Neuronal stem cell (in vitro differentiated cells): ENCODE measurements around the gene HBQ1.

ENCODE experiments used
- DNase-seq: peaks from one replicate; pipeline ENCODE4 v3.0.0-alpha.2; 2013; ENCODE audit warnings: low spot score
- H2AFZ ChIP-seq: one replicate; pipeline ENCODE4 v1.6.1; 2013; ENCODE audit warnings: mild to moderate bottlenecking, low read length, inconsistent platforms
- H2AK5ac ChIP-seq: 2 replicates; pipeline ENCODE4 v1.6.1; 2013; ENCODE audit warnings: low read depth, mild to moderate bottlenecking, inconsistent platforms, low read length, moderate library complexity, mixed read lengths
- H2BK120ac ChIP-seq: 2 replicates; pipeline ENCODE4 v1.6.1; 2013; ENCODE audit warnings: low read depth, mild to moderate bottlenecking, inconsistent platforms, low read length, moderate library complexity, mixed read lengths
- H2BK12ac ChIP-seq: one replicate; pipeline ENCODE4 v1.6.1; 2013; ENCODE audit warnings: low read length, inconsistent platforms
- H2BK15ac ChIP-seq: 2 replicates; pipeline ENCODE4 v1.6.1; 2013; ENCODE audit warnings: mild to moderate bottlenecking, low read length, inconsistent platforms, mixed read lengths
- H2BK5ac ChIP-seq: one replicate; pipeline ENCODE4 v1.6.1; 2013; ENCODE audit warnings: inconsistent platforms, mild to moderate bottlenecking, low read length, moderate library complexity
- H3K14ac ChIP-seq: one replicate; pipeline ENCODE4 v1.6.1; 2013; ENCODE audit warnings: low read length, inconsistent platforms
- H3K18ac ChIP-seq: 2 replicates; pipeline ENCODE4 v1.6.1; 2013; ENCODE audit warnings: low read length, inconsistent platforms
- H3K23ac ChIP-seq: 2 replicates; pipeline ENCODE4 v1.6.1; 2013; ENCODE audit warnings: low read depth, mild to moderate bottlenecking, mixed read lengths, low read length, inconsistent platforms; ENCODE audit not compliant: poor library complexity
- H3K27ac ChIP-seq: replicated peaks from 3 replicates; pipeline ENCODE4 v1.5.1; 2013; ENCODE audit warnings: low read length, inconsistent platforms
- H3K27me3 ChIP-seq, 3 experiments: 2 replicates each; pipeline ENCODE4 v1.6.1; 2013; ENCODE audit warnings: low read length in 3 of 3, mild to moderate bottlenecking in 2 of 3, inconsistent platforms in 1 of 3, low read depth in 1 of 3, mixed read lengths in 1 of 3, moderate library complexity in 1 of 3; ENCODE audit not compliant: control insufficient read depth in 3 of 3, insufficient read depth in 3 of 3
- H3K36me3 ChIP-seq, 2 donors: replicated peaks in 1 of 2; 2 replicates each; pipeline ENCODE4 v1.6.1; 2013; ENCODE audit warnings: low read length in 2 of 2; ENCODE audit not compliant: control insufficient read depth in 2 of 2, insufficient read depth in 2 of 2
- H3K4ac ChIP-seq: 2 replicates; pipeline ENCODE4 v1.6.1; 2013; ENCODE audit warnings: inconsistent platforms, mild to moderate bottlenecking, low read length, moderate library complexity
- H3K4me1 ChIP-seq, 2 donors: 1 replicate in 1 of 2; 2 replicates in 1 of 2; pipeline ENCODE4 v1.6.1; 2013; ENCODE audit warnings: low read length in 2 of 2, low read depth in 1 of 2; ENCODE audit not compliant: control insufficient read depth in 2 of 2, insufficient read depth in 1 of 2
- H3K4me2 ChIP-seq: one replicate; pipeline ENCODE4 v1.6.1; 2013; ENCODE audit warnings: mild to moderate bottlenecking, low read length, inconsistent platforms; ENCODE audit not compliant: insufficient read depth, poor library complexity, severe bottlenecking
- H3K4me3 ChIP-seq, 2 donors: 2 replicates each; pipeline ENCODE4 v1.5.1; 2013; ENCODE audit warnings: low read length in 2 of 2, mild to moderate bottlenecking in 2 of 2, inconsistent platforms in 1 of 2, moderate library complexity in 1 of 2
- H3K79me1 ChIP-seq: one replicate; pipeline ENCODE4 v1.6.1; 2013; ENCODE audit warnings: low read depth, mild to moderate bottlenecking, inconsistent platforms, low read length, moderate library complexity
- H3K9ac ChIP-seq: one replicate; pipeline ENCODE4 v1.6.1; 2013; ENCODE audit warnings: mild to moderate bottlenecking, low read depth, low read length, inconsistent platforms; ENCODE audit not compliant: poor library complexity
- H3K9me3 ChIP-seq, 2 donors: replicated peaks in 1 of 2; 2 replicates each; pipeline versions ENCODE3 to v1.6.1; 2013; ENCODE audit warnings: low read length in 2 of 2, mild to moderate bottlenecking in 2 of 2, inconsistent platforms in 1 of 2, low read depth in 1 of 2, mixed read lengths in 1 of 2, moderate library complexity in 1 of 2; ENCODE audit not compliant: control insufficient read depth in 2 of 2, insufficient read depth in 1 of 2
- H4K8ac ChIP-seq: one replicate; pipeline ENCODE4 v1.6.1; 2013; ENCODE audit warnings: low read depth, mild to moderate bottlenecking, inconsistent platforms, low read length, moderate library complexity
- H4K91ac ChIP-seq: one replicate; pipeline ENCODE4 v1.6.1; 2013; ENCODE audit warnings: low read length, low read depth, mild to moderate bottlenecking, inconsistent platforms; ENCODE audit not compliant: poor library complexity
- WGBS, 2 donors: extraction: QIAGEN DNeasy Blood & Tissue Kit; methylation state at CpG; one replicate each; pipeline ENCODE4 v1.1.7; 2013; ENCODE audit warnings: missing lambda C conversion rate in 2 of 2, mixed read lengths in 1 of 2; ENCODE audit not compliant: insufficient read length in 2 of 2, insufficient replicate concordance in 1 of 2; ENCODE audit errors: extremely low coverage in 2 of 2; 5-methylcytosine and 5-hydroxymethylcytosine counted together

Gene HBQ1

DNA sequence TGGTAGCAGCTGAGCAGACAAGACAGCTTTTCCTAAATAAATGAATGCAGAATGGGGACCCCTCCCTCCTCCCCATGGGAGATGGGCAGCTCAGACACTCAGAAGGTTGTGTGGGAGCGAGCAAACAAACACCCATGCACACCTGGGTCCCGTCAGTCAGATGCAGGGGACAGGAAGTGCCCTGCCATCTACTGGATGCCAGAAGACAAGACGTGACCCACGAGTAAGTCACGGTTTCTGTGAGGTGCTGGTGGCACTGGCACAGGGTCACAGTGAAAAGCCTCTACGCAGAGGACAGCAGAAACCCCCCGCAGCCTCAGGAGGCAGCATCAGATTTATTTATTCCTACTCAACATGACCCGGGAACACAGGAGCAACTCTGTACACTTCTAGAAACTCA lies 8.4 kb downstream of the HBQ1 start:
- Histone ChIP-seq H3K23ac (no peak overlapping the region), H2AFZ (no peak overlapping the region), H3K18ac (no peak overlapping the region), H3K9ac (no peak overlapping the region), H2BK12ac (no peak overlapping the region), H3K14ac (no peak overlapping the region), H3K79me1 (peaks cover 5% of the 10 kb centered on the region), H3K4me3 (no peak overlapping the region), H4K8ac (no peak overlapping the region), H3K9me3 (peaks cover 0 to 4% of the 10 kb centered on the region in 2 donors), H2BK15ac (no peak overlapping the region), H3K27me3 (peaks cover 0 to 2% (median 0%) of the 10 kb centered on the region in 3 experiments), H3K27ac (no peak overlapping the region), H2BK120ac (no peak overlapping the region), H3K4me1 (peaks cover 0 to 2% of the 10 kb centered on the region in 2 donors), H2AK5ac (no peak overlapping the region), H3K4ac (no peak overlapping the region), H2BK5ac (no peak overlapping the region), H4K91ac (no peak overlapping the region), H3K4me2 (no peak overlapping the region), H3K36me3 (peaks cover 60 to 86% of the 10 kb centered on the region in 2 donors)
- DNase-seq: no peak
- WGBS, 2 donors: no CpG with 5 or more reads among the region's 8 CpGs

DNA sequence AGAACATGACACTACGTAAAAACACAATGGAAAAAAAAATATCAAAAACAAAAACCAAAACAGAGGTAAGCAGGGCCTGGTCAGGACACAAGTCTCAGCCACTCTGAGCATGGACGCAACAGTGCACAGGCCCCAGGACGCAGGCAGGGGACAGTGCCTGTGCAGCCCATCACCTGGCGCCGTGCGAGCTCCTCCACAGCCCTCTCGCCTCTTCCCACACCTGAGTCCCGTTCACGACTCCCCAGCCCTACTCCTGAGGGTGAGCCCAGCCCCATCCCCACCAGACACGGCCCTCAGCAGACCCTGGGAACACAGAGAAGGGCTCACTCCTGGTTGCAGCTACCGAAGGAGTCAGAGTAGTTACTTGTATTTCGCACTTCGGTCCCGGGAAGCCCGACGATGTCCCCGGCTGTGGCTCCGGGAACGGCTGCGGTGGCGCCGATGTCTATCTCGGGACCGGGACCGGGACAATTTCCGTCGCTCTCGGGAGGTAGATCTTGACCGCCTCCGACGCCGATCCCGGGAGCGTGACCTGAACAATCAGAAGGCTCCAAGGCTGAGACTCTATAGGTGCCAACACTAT lies 9.4 kb downstream of the HBQ1 start:
- no peaks in the 10 kb centered on the region for H3K4me1 ChIP-seq
- H2BK120ac ChIP-seq: no peak overlapping the region
- H2BK5ac ChIP-seq: no peak overlapping the region
- no peak overlapping the region for H3K4me2 ChIP-seq
- H3K18ac ChIP-seq: no peak overlapping the region
- no peak overlapping the region for H2BK12ac ChIP-seq
- no peak overlapping the region for H3K27ac ChIP-seq
- H3K23ac ChIP-seq: peak overlapping the region; percentile 31
- H3K9me3 ChIP-seq: peaks cover 0 to 4% of the 10 kb centered on the region in 2 donors
- no CpG with 5 or more reads among the region's 34 CpGs for WGBS, 2 donors
- H3K4ac ChIP-seq: no peak overlapping the region
- no peak overlapping the region for H4K8ac ChIP-seq
- DNase-seq: no peak
- no peak overlapping the region for H3K9ac ChIP-seq
- H3K4me3 ChIP-seq: no peak overlapping the region
- H2AK5ac ChIP-seq: no peak overlapping the region
- H4K91ac ChIP-seq: no peak overlapping the region
- H2BK15ac ChIP-seq: no peak overlapping the region
- H3K27me3 ChIP-seq: peaks cover 0 to 2% (median 0%) of the 10 kb centered on the region in 3 experiments
- no peak overlapping the region for H2AFZ ChIP-seq
- no peak overlapping the region for H3K14ac ChIP-seq
- peaks cover 60 to 88% of the 10 kb centered on the region in 2 donors for H3K36me3 ChIP-seq
- H3K79me1 ChIP-seq: peaks cover 5% of the 10 kb centered on the region

DNA sequence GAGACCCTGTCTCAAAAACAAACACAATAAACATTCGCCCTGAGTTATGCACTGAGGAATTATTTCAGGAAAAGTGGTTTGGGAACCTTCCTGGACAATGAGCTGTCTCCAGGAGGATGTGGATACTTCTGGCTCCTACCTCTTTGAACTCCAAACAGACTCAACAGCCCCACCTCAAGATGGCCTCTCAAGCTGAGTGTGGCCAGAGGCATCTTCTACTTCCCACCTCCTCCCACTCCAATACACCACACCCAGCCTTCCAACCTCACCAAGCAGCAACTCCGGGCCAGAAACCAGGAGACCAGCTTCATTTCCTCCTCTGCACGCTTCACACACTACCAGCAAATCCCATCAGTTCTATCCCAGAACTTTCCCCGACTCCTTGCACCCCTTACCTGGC lies 11.6 kb downstream of the HBQ1 start:
- Histone ChIP-seq H3K27ac (no peak overlapping the region), H3K79me1 (peaks cover 7% of the 10 kb centered on the region), H3K18ac (no peak overlapping the region), H4K91ac (no peak overlapping the region), H2BK5ac (no peak overlapping the region), H2BK12ac (no peak overlapping the region), H3K27me3 (peaks cover 0 to 2% (median 0%) of the 10 kb centered on the region in 3 experiments), H3K9me3 (peaks cover 0 to 4% of the 10 kb centered on the region in 2 donors), H3K14ac (no peak overlapping the region), H3K23ac (no peak overlapping the region), H2BK120ac (no peak overlapping the region), H3K36me3 (peaks cover 69 to 98% of the 10 kb centered on the region in 2 donors), H3K4me3 (no peak overlapping the region), H3K9ac (no peak overlapping the region), H2AK5ac (no peak overlapping the region), H3K4me2 (no peak overlapping the region), H2BK15ac (no peak overlapping the region), H4K8ac (no peak overlapping the region), H2AFZ (no peak overlapping the region), H3K4ac (no peak overlapping the region), H3K4me1 (no peaks in the 10 kb centered on the region)
- WGBS, 2 donors: no CpG with 5 or more reads among the region's 4 CpGs
- no peak for DNase-seq

DNA sequence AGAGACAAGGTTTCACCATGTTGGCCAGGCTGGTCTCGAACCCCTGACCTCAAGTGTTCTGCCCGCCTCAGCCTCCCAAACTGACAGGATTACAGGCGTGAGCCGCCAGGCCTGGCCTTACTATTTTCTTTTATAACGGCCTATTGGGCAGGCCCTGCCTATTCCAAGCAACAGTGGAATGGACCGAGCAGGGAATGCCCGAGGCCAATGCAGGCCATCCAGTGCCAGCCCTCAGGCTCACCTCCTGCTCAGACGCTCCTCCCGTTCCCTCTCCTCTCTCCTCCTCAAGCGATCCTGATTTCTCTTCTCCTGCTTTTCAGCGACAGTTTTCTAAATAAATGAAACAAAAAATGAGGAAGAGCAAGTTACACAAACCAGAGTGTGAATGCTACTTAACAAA lies 12.4 kb downstream of the HBQ1 start:
- Histone ChIP-seq H3K27me3 (peaks cover 0 to 2% (median 0%) of the 10 kb centered on the region in 3 experiments), H4K91ac (no peak overlapping the region), H3K36me3 (peaks cover 69 to 99% of the 10 kb centered on the region in 2 donors), H3K79me1 (peaks cover 6% of the 10 kb centered on the region), H2BK15ac (no peak overlapping the region), H3K14ac (no peak overlapping the region), H3K18ac (no peak overlapping the region), H3K4me2 (no peak overlapping the region), H2BK120ac (no peak overlapping the region), H2AK5ac (no peak overlapping the region), H3K27ac (no peak overlapping the region), H3K9me3 (peaks cover 0 to 2% of the 10 kb centered on the region in 2 donors), H3K23ac (no peak overlapping the region), H3K4ac (no peak overlapping the region), H2BK12ac (no peak overlapping the region), H2BK5ac (no peak overlapping the region), H4K8ac (no peak overlapping the region), H3K4me1 (no peaks in the 10 kb centered on the region), H3K4me3 (no peak overlapping the region), H2AFZ (no peak overlapping the region), H3K9ac (no peak overlapping the region)
- no peak for DNase-seq
- no CpG with 5 or more reads among the region's 11 CpGs for WGBS, 2 donors
